HG02571 (cell line): Measurements from ENCODE around the gene LRRC75B.
"Not testable (repeated sequence)": the region's sequence is repeated elsewhere in the genome, so short reads cannot be mapped to it uniquely, and the experiment has no call there.

Experiments used
- ATAC-seq: cut with Tn5 transposase; IDR thresholded peaks from one replicate; pipeline ENCODE4 v1.9.1; 2021; ENCODE audit warnings: mild to moderate bottlenecking, moderate library complexity; ENCODE audit not compliant: unreplicated experiment

The LRRC75B gene

GRCh38 chr22:24592851-24593558, at the start of gene LRRC75B:
Gene LRRC75B, minus strand, starts transcription at chr22:24593073. Its CDS starts 34 bp downstream, at chr22:24593039.
- peak; percentile 75 for ATAC-seq

GRCh38 chr22:24642307-24642706, 49.4 kb upstream of the LRRC75B start:
- not testable (repeated sequence) for ATAC-seq

GRCh38 chr22:24636513-24636912, 43.6 kb upstream of the LRRC75B start:
- ATAC-seq: not testable (repeated sequence)

GRCh38 chr22:24634776-24635389, 42.0 kb upstream of the LRRC75B start:
- ATAC-seq: not testable (repeated sequence)

GRCh38 chr22:24633231-24634023, 40.6 kb upstream of the LRRC75B start:
- not testable (repeated sequence) for ATAC-seq

GRCh38 chr22:24632642-24633041, 39.8 kb upstream of the LRRC75B start:
- not testable (repeated sequence) for ATAC-seq

- ATAC-seq: not testable (repeated sequence)
Observed at GRCh38 chr22:24631430-24632122, 38.7 kb upstream of the LRRC75B start.

- ATAC-seq: not testable (repeated sequence)
Observed at GRCh38 chr22:24630812-24631427, 38.0 kb upstream of the LRRC75B start.

GRCh38 chr22:24629069-24629468, 36.2 kb upstream of the LRRC75B start:
- ATAC-seq: not testable (repeated sequence)

GRCh38 chr22:24627911-24628310, 35.0 kb upstream of the LRRC75B start:
- ATAC-seq: not testable (repeated sequence)

GRCh38 chr22:24622596-24622995, 29.7 kb upstream of the LRRC75B start:
- ATAC-seq: not testable (repeated sequence)

- not testable (repeated sequence) for ATAC-seq
Observed at GRCh38 chr22:24621244-24621643, 28.4 kb upstream of the LRRC75B start.

- not testable (repeated sequence) for ATAC-seq
Observed at GRCh38 chr22:24614794-24615193, 21.9 kb upstream of the LRRC75B start.

GRCh38 chr22:24609888-24610287, 17.0 kb upstream of the LRRC75B start:
- ATAC-seq: not testable (repeated sequence)

- ATAC-seq: not testable (repeated sequence)
Observed at GRCh38 chr22:24608327-24608726, 15.5 kb upstream of the LRRC75B start.

- peak; percentile 76 for ATAC-seq
Observed at GRCh38 chr22:24607429-24607983, 14.6 kb upstream of the LRRC75B start.

- not testable (repeated sequence) for ATAC-seq
Observed at GRCh38 chr22:24606340-24606739, 13.5 kb upstream of the LRRC75B start.

GRCh38 chr22:24603770-24604629, 11.1 kb upstream of the LRRC75B start:
- ATAC-seq: not testable (repeated sequence)
